ENCODE results near the gene PHOSPHO2.

Gene PHOSPHO2

DNA sequence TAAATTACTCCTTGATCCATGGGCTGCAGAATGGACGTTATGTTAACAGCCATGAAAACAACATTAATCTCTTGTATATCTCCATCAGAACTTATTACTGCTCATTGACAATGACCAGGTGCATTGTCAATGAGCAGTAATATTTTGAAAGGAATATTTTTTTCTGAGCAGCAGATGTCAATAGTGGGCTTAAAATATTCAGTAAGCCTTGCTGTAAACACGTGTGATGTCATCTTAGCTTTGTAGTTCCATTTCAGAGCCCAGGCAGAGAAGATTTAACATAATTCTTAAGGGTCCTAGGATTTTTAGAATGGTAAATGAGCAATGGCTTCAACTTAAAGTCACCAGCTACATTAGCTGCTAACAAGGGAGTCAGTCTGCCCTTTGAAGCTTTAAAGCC lies 26.7 kb upstream of the PHOSPHO2 start:
- DNase-seq (ENCODE audit: low read depth), result no peak
- H3K4me3 ChIP-seq (ENCODE audit: low read depth, low read length), result no peak overlapping the region

DNA sequence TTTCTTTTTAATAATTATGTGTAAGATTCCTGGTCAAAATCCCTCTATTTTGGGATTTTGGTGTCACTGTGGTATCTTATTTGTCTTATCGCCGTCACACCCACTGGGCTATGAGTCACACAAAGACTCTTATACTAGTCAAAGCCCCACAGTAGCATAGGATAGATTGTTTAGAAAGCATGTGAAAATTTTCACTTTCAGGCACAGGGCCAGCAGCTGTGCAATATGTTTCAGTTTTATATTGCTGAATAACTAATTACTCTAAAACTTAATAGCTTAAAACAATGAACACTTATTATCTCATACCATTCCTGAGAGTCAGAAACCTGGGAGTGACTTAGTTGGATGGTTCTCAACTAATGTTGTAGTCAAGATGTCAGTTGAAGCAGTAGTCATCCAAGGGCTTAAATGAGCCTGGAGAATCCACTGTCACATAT lies 24.0 kb upstream of the PHOSPHO2 start:
- H3K4me3 ChIP-seq (ENCODE audit: low read depth, low read length), result no peak overlapping the region
- DNase-seq (ENCODE audit: low read depth), result no peak
- TF ChIP-seq, protein P1, sequence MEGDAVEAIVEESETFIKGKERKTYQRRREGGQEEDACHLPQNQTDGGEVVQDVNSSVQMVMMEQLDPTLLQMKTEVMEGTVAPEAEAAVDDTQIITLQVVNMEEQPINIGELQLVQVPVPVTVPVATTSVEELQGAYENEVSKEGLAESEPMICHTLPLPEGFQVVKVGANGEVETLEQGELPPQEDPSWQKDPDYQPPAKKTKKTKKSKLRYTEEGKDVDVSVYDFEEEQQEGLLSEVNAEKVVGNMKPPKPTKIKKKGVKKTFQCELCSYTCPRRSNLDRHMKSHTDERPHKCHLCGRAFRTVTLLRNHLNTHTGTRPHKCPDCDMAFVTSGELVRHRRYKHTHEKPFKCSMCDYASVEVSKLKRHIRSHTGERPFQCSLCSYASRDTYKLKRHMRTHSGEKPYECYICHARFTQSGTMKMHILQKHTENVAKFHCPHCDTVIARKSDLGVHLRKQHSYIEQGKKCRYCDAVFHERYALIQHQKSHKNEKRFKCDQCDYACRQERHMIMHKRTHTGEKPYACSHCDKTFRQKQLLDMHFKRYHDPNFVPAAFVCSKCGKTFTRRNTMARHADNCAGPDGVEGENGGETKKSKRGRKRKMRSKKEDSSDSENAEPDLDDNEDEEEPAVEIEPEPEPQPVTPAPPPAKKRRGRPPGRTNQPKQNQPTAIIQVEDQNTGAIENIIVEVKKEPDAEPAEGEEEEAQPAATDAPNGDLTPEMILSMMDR (IDR thresholded peaks at IDR 0.05; ENCODE audit: control insufficient read depth, extremely low read depth, insufficient read depth), result no peak

More for the DNA sequence above, 26.7 kb upstream of the PHOSPHO2 start:
- TF ChIP-seq, protein P1 (IDR thresholded peaks at IDR 0.05; ENCODE audit: control insufficient read depth, extremely low read depth, insufficient read depth), result no peak

DNA sequence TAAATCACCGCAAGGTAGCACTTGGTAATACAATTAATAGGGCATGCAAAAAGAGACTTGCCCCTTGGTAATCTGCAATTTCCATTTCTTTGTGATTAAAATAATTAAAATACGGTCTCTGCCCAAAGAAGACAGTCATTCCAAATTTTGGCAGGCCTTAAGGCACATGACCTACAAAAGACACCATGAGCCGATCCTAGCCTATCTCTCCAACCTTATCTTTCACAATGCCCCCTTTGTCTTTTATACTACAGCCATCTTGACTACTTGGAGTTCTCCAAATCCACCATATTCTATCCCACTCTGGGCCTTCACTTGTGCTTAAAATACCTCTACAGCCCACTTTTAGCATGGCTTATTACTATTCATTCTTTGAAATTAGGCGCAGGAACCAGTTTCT lies 23.3 kb upstream of the PHOSPHO2 start:
- TF ChIP-seq, protein P1 (IDR thresholded peaks at IDR 0.05; ENCODE audit: control insufficient read depth, extremely low read depth, insufficient read depth), result no peak
- no peak overlapping the region for H3K4me3 ChIP-seq (ENCODE audit: low read depth, low read length)
- DNase-seq (ENCODE audit: low read depth), result no peak

DNA sequence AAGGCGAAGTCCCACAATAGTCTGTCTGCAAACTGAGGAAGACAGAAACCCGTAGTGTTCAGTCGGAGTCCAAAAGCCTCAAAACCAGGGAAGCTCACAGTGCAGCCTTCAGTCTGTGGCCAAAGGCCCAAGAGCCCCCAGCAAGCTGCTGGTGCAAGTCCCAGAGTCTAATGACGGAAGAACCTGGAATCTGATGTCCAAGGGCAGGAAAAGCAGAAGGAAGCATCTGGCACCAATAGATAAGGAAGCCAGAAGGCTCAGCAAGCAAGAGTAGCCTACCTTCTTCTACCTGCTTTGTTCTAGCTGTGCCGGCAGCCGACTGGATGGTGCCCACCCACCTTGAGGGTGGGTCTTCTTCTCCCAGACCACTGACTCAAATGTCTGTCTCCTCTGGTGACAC lies 21.9 kb upstream of the PHOSPHO2 start:
- no peak for DNase-seq (ENCODE audit: low read depth)
- TF ChIP-seq, protein P1 (IDR thresholded peaks at IDR 0.05; ENCODE audit: control insufficient read depth, extremely low read depth, insufficient read depth), result no peak
- H3K4me3 ChIP-seq (ENCODE audit: low read depth, low read length), result no peak overlapping the region

DNA sequence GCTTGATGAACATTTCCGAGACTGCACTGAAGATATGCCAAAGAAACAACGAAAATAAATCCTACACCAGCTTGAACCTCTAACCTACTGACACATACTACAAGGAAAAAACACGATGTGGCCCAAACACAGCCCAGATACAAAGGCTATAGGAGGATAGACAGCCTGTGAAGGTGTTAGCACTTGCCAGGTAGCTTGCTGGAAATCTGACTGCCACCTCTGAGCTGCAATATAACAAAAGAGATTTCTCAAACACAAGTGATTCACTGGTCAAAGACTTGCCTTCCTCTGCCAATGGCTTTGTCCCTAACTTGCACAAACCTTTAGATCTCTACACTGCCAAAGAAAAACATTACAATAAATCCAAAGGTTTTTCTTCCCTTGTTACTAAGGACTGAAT lies 21.2 kb upstream of the PHOSPHO2 start:
- no peak for DNase-seq (ENCODE audit: low read depth)
- no peak overlapping the region for H3K4me3 ChIP-seq (ENCODE audit: low read depth, low read length)
- TF ChIP-seq, protein P1 (IDR thresholded peaks at IDR 0.05; ENCODE audit: control insufficient read depth, extremely low read depth, insufficient read depth), result no peak

DNA sequence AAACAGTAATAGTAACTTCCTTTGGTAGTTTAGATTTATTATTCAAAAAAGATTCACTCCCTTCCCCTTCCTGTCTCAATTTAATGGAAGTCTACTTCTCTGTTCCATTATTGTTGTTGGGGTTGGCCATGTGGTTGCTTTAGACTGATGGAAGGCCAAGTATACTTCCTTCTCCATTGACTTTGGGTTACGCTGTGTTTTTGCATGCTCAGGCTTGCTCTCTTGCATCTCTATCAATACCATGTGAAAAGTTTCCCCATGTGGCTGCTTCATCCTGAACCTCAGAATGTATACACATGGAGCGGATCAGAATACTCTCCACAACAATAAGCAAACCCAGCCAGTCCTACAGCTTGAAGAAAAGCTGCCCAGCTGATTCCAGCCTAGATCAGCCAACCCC lies 20.3 kb upstream of the PHOSPHO2 start:
- no peak overlapping the region for H3K4me3 ChIP-seq (ENCODE audit: low read depth, low read length)
- TF ChIP-seq, protein P1 (IDR thresholded peaks at IDR 0.05; ENCODE audit: control insufficient read depth, extremely low read depth, insufficient read depth), result no peak
- no peak for DNase-seq (ENCODE audit: low read depth)

DNA sequence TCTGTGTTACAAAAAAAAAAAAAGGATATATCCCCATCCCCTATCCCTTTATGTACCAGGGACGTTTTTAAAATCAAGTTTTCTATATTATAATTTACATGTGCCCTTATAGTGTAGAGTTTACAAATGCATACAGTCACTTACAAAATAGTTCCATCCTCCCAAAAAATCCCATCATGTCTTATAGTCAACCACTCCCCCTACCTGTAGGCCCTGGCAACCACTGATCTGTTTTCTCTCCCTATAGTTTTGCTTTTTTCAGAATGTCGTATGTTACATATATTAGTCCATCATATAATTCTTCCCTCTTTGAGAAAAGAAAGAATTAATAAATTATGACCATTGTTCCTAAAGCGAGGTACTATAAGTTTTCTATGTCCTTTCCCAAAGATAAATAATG lies 17.9 kb upstream of the PHOSPHO2 start:
- no peak for DNase-seq (ENCODE audit: low read depth)
- TF ChIP-seq, protein P1 (IDR thresholded peaks at IDR 0.05; ENCODE audit: control insufficient read depth, extremely low read depth, insufficient read depth), result no peak
- H3K4me3 ChIP-seq (ENCODE audit: low read depth, low read length), result no peak overlapping the region

Data from LNCaP clone FGC (cell line).